Upper lobe of right lung (tissue), 1 donor: ENCODE data around the gene GBX1. TPM values are rescaled to one million over a fixed set of nuclear protein-coding genes. Genes with fewer than 3 reads are reported as not detected.

Experiments used
- ATAC-seq: fragments of 200-7000 bp; cut with Tn5 transposase; one replicate; pipeline ENCODE4 v1.9.1; 2020; ENCODE audit warnings: mild to moderate bottlenecking, moderate library complexity
- DNase-seq: peaks from one replicate; pipeline ENCODE4 v3.0.0-alpha.2; 2020
- H3K27ac ChIP-seq: fragments of 200-600 bp; one replicate; pipeline ENCODE4 v1.8.0; 2022
- H3K27me3 ChIP-seq: fragments of 200-600 bp; one replicate; pipeline ENCODE4 v1.8.0; 2022; ENCODE audit warnings: mild to moderate bottlenecking
- H3K36me3 ChIP-seq: fragments of 200-600 bp; one replicate; pipeline ENCODE4 v1.8.0; 2022
- H3K4me1 ChIP-seq: fragments of 200-600 bp; one replicate; pipeline ENCODE4 v1.8.0; 2022
- H3K4me3 ChIP-seq: fragments of 200-600 bp; one replicate; pipeline ENCODE4 v1.8.0; 2022; ENCODE audit warnings: mild to moderate bottlenecking
- H3K9me3 ChIP-seq: fragments of 200-600 bp; one replicate; pipeline ENCODE4 v1.8.0; 2022
- CTCF ChIP-seq: fragments of 200-600 bp; IDR thresholded peaks from one replicate; pipeline ENCODE4 v1.8.0; 2022; ENCODE audit warnings: antibody characterized with exemption
- intact Hi-C: fragments of 100-400 bp; cut with DNase I; formaldehyde crosslinking; loops from one replicate; pipeline ENCODE4 v1.11.0; 2022
- total RNA-seq: library from RNA; stranded (reverse); fragmentation: NEBNext Ultra II Directional; extraction: Animal tissue kit (Norgen Biotek cat#: 25700); gene quantifications from one replicate; pipeline ENCODE4 v1.2.1, GENCODE V29; 2021
- donor health status: DM: no; HTN: yes; CAD: no; lungs with severe emphysema.

Gene GBX1
- total RNA-seq, 1 donor from 2014 or later: not detected

- ATAC-seq (no peak), DNase-seq (no peak)
- H3K9me3 ChIP-seq: no peaks in the 10 kb centered on the region
- no peak within 1 kb of the TSS for H3K27ac ChIP-seq
- H3K4me3 ChIP-seq: no peak within 1 kb of the TSS
- peaks cover 2% of the 10 kb centered on the region for H3K27me3 ChIP-seq
- H3K4me1 ChIP-seq: no peaks in the 10 kb centered on the region
- TF ChIP-seq CTCF: no peak
- H3K36me3 ChIP-seq: peaks cover 27% of the 10 kb centered on the region
- intact Hi-C loops: no loop called here
Measured at GRCh38 chr7:151210087-151210854, 42.8 kb upstream of the GBX1 start, which contains the start of gene H2BK1. Gene H2BK1 (minus strand): TSS chr7:151210488. CDS start chr7:151210318, 170 bp downstream.

GRCh38 chr7:151209588-151209987, 42.1 kb upstream of the GBX1 start:
- ATAC-seq (no peak), DNase-seq (no peak)
- H3K9me3 ChIP-seq: no peaks in the 10 kb centered on the region
- no peak overlapping the region for H3K27ac ChIP-seq
- no peak for TF ChIP-seq CTCF
- H3K27me3 ChIP-seq: peaks cover 9% of the 10 kb centered on the region
- H3K4me3 ChIP-seq: no peak overlapping the region
- H3K36me3 ChIP-seq: peaks cover 20% of the 10 kb centered on the region
- no peaks in the 10 kb centered on the region for H3K4me1 ChIP-seq
- intact Hi-C loops: no loop called here

- Histone ChIP-seq H3K27ac (no peak overlapping the region), H3K4me3 (no peak overlapping the region), H3K36me3 (peaks cover 8% of the 10 kb centered on the region), H3K9me3 (no peaks in the 10 kb centered on the region), H3K4me1 (no peaks in the 10 kb centered on the region), H3K27me3 (peaks cover 11% of the 10 kb centered on the region)
- intact Hi-C loops: no loop called here
- TF ChIP-seq CTCF: no peak
- no peak for ATAC-seq
- no peak for DNase-seq
Measured at GRCh38 chr7:151208253-151208862, 40.9 kb upstream of the GBX1 start.

- peaks cover 11% of the 10 kb centered on the region for H3K27me3 ChIP-seq
- H3K4me3 ChIP-seq: no peak overlapping the region
- no peak for ATAC-seq
- no peak for TF ChIP-seq CTCF
- no peaks in the 10 kb centered on the region for H3K4me1 ChIP-seq
- peaks cover 2% of the 10 kb centered on the region for H3K36me3 ChIP-seq
- H3K9me3 ChIP-seq: no peaks in the 10 kb centered on the region
- DNase-seq: no peak
- no peak overlapping the region for H3K27ac ChIP-seq
- intact Hi-C loops: no loop called here
Measured at GRCh38 chr7:151207804-151208203, 40.3 kb upstream of the GBX1 start.

- Histone ChIP-seq H3K9me3 (no peaks in the 10 kb centered on the region), H3K27me3 (peaks cover 11% of the 10 kb centered on the region), H3K27ac (no peak overlapping the region), H3K36me3 (no peaks in the 10 kb centered on the region), H3K4me1 (no peaks in the 10 kb centered on the region), H3K4me3 (no peak overlapping the region)
- DNase-seq (no peak), ATAC-seq (no peak)
- intact Hi-C loops: no loop called here
- no peak for TF ChIP-seq CTCF
Measured at GRCh38 chr7:151207315-151207714, 39.8 kb upstream of the GBX1 start.
